GM18507 (cell line): ENCODE data around the gene SLC44A3.

Experiments
- DNase-seq: peaks from one replicate; pipeline ENCODE4 v3.0.0; 2011; ENCODE audit warnings: low read depth; ENCODE audit not compliant: insufficient read length; ENCODE audit errors: extremely low spot score
- FAIRE-seq: peaks from 2 replicates; lab custom pipeline; 2011; peaks lifted over from hg19 to GRCh38; lab: Jason Lieb, UNC

SLC44A3 gene

DNA sequence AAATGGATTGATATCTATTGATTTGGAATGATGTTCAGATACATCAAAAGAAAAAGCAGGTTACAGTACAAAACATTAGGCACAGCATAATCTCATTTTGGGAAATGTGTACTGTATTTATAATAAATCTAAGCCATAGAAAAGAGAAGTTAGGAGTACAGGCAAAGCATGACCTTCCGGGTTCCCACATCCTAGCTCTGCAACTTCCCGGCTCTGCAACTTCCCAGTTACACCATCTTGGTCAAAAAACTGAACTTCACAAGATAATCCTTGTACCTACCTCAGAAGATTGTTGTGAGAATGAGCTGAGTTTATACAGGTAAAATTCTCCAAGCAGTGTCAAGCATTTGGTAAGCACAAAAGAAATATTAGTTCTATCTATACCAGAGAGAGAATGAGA, 21.7 kb upstream of the SLC44A3 start:
- no peak for FAIRE-seq
- DNase-seq, result no peak

DNA sequence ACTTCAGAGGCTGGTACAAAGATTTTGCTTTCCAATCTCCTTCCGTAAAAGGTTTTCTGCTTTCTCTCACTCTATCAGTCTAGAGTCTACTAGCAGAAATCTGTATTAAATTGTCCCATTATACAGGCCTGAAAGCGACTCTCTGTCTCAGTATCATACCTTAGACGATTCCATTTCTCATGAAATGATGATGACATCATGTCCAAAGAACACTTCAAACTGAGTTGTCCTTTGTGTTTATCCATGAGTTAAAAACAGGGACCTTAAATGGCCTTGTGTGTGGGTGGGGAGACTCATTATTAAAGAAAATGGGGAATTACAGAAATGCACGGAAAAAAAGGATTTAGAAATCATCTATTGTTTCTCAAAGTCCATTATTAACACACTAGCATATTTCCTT, 21.0 kb upstream of the SLC44A3 start:
- no peak for FAIRE-seq
- DNase-seq, result no peak

DNA sequence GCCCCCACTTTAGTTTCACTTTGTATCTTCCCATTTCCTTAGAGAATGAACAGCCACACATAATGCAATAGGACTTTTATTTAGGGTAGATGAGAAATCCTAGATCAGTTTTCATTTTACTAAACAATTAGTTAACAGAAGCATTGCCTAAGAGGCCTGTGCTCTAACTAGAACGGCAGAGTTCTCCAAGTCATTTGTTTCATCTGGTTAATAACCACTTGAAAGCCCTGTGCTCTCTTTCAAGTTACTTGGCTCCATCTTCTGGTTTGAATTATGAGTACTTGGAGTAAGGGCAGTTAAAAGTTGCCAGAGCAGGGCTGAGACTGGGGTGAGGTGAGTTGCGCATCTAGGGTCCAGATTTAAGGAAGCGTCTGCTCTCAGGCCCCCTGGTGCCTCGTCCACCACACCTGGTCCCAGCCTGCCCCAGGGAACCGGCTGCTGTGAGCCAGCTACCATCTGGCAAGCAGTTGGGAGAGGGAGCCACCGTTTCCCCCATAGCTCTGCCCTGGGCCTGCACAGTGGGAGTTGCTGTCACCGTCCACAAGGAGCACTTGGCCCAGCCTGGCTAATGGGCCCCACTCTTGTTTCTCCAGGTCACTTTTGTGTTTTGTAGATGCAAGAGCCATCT, 18.1 kb upstream of the SLC44A3 start:
- no peak for DNase-seq
- FAIRE-seq, result no peak

DNA sequence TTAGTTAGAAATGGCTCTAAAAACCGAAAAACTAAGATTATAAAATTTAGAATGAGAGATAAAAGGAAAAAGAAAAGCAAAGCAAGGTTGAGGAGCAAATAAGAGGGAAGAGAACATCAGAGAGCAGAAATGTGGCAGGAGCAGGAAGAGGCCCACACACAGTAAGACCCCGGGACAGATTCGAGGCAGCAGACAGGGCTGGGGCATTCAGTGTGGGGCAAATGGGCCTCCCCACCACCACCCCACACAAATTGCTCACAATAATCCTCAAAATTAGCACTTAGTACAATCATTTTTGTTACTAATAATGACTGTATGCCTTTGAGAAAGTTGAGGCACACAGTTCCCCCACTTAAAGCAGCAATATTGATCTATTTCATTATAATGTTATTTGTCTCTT, 17.1 kb upstream of the SLC44A3 start:
- FAIRE-seq, result no peak
- DNase-seq, result no peak

DNA sequence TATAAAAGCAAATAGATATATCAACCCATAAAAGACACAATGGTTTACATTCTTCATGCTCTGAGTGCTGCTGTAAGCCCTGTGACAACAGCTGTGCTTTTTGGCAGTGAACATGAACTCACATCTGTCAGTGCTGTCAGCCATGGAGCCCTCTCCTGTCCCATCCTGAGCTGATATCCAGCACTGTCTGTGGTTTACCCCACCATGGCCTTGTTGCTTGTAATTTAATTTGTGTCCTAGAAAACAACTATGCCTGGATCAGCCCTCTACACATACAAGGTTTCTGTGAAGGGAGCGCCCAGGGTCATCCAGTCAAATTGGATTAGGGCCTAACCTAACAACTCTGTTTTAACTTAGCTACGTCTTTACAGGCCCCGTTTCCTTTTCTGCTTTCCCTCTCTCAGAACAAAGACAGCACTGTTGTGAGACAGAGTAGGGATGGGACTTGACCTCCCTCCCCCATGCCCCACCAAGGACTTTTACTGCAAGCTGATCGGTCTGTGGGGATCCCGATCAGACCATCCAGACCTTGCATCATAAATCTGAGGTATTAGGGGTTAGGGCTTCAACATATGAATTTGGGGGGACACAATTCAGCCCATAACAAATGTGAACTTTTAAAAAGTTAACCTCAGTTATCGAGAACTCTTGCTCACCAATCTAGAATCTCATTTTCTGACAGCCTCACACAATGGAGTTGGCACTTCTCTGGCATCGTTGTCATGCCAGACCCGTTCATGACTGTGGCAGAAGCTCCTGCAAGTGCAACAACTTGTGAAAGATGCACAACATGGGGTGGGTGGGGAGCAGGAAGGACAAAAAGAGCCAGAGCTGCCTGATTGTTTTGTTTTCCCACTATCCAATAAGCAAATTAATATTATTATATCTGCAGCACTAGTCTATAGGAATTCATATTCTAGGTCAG, 16.4 kb upstream of the SLC44A3 start:
- DNase-seq (no peak), FAIRE-seq (no peak)

DNA sequence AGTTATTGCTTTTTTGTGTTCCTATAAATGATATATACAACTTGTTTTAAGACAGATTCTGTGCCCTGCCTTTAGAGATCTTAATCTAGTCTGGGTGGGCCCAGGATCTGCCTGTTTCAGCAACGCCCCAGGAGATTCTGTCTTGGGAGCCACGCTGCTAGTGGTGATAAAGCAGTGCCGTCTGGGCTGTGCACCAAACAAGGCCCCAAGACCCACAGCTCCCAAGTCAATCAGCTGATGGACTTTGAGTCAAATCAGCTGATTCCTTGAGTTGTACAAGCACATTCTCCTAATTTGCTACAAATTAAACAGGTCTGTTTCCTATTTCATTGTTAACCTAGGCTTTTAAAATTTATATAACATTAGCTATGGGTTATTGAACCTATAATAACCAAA, 15.7 kb upstream of the SLC44A3 start:
- no peak for DNase-seq
- FAIRE-seq, result no peak

DNA sequence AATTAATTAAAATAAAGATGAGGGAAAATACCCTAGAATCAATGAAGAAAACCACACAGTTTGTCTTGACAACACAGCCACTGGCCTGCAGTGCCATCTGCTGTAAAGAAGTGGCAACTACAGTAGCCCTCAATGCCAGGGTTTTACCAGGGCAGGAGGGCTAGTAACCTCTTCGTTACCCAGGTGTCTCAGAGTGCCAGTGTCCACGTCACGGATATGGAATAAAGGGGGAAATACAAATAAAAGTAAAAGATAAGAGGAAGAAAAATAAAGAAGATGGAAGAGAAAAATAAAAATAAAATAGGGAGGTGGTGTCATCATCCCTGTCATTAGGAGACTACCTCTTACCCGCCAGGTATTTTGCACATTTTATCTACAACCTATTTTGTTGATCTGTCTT, 14.2 kb upstream of the SLC44A3 start:
- FAIRE-seq, result peak; percentile 82
- peak; percentile 20 for DNase-seq

DNA sequence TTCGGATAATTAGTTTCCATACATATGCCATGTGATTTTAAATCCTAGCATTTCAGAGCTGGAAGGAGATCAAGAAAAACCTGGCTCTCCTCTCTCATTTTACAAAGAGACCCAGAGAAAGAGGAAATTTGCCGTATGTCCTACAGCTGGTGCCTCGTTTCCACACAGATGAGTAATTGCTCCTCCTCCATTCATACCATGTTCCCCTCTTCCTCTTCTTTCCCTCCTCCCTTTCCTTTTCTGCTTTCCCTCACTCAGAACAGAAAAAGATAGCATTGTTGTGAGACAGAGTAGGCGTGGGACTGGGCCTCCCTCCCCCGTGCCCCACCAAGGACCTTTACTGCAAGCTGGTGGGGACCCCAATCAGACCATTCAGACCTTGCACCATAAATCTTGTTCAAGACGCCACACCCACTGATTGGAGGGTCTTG, 13.7 kb upstream of the SLC44A3 start:
- FAIRE-seq (no peak), DNase-seq (no peak)

DNA sequence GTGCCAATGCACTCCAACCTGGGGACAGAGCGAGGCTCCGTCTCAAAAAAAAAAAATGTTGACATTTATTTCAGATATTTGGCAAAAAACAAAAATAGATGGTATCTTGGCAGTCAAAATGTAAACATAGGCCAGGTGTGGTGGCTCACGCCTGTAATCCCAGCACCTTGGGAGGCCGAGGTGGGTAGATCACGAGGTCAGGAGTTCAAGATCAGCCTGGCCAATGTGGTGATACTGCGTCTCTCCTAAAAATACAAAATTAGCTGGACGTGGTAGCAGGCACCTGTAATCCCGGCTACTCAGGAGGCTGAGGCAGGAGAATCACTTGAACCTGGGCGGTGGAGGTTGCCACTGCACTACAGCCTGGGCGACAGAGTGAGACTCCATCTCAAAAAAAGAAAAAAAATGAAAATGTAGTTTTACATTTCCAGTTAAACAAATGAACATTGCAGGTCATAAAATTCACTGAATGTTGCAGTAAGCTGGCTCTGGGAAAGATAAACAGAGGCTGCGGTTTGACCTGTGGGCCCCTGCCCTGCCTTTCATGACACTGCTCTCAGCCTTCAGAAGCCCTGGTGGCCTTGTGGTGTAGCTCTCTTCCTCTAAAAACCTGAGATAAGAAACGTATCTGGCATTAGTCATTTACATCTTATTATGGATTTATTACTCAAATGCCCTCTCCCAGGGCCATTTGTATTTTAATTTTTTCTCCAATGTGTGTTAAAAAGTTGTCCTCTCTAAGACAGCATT, 12.2 kb upstream of the SLC44A3 start:
- DNase-seq (no peak), FAIRE-seq (no peak)

DNA sequence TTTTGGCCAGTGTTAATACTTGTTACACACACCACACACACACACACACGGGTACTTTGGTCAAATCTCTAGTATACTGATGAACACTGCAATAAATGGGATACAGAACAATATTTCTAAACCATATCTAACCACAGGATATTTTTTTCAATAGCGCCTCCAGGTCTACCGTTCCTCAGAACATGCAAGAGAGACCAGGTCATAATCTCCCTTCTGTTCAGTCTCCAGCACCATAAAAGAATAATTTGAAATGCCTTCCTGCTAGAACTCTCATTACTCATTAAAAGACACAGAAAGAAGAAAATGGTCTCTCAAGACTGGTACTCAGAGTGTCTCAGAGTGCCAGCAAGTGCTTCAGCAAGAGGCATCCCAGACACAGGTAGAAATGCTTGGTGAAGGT, 11.5 kb upstream of the SLC44A3 start:
- FAIRE-seq, result no peak
- DNase-seq, result no peak

DNA sequence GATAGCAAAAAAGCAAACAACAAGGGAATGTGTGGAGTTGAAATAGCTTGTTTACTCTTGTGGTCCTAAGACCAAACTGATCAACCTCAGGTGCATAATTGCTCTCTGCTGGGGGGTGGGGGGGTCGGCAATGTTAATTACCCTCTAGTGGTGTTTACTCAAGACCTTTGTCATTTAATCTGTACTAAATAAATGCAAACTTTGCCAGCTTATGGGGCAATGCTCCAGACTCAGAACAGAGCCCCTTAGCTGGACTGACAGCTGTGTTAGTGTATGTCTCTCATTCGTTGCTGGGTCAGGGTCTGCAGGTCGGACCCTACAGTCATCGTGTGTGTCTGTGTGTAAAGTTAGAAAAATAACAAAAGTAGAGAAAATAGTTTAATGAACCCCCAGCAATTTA, 7.2 kb upstream of the SLC44A3 start:
- no peak for DNase-seq
- no peak for FAIRE-seq

DNA sequence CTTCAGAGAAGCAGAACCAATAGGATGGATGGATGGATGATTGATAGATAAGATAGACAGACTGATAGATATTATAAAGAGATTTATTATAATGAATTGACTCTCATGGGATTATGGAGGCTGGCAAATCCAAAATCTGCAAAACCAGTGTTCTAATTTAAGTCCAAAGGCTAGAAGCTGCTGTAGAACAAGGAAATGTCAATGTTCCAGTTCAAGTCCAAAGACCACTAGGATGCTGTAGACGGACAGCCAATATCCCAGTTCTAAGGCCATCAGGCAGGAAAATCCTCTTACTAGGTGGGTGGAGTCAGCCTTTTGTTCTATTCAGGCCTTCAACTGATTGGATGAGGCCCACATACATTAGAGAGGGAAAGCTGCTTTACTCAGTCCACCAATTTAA, 4.1 kb upstream of the SLC44A3 start:
- DNase-seq (no peak), FAIRE-seq (no peak)

DNA sequence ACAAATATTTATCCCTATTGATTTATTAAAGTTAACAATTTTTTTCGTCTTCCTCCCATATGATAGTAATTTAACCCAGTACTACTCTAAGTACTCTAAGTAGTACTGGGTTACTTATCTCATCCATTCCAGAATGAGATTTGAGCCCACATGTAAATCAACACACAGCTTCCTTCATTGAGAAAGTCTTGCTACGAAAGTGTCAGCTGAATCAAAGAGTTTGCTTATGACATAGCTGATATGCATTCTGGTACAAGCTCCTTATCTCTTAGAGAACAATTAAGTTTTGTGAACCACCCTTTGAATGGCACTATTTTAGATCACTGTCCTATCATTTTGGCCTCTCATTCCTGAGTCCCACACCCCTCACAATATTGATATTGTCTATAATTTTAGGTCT, 2.4 kb upstream of the SLC44A3 start:
- FAIRE-seq (no peak), DNase-seq (no peak)

DNA sequence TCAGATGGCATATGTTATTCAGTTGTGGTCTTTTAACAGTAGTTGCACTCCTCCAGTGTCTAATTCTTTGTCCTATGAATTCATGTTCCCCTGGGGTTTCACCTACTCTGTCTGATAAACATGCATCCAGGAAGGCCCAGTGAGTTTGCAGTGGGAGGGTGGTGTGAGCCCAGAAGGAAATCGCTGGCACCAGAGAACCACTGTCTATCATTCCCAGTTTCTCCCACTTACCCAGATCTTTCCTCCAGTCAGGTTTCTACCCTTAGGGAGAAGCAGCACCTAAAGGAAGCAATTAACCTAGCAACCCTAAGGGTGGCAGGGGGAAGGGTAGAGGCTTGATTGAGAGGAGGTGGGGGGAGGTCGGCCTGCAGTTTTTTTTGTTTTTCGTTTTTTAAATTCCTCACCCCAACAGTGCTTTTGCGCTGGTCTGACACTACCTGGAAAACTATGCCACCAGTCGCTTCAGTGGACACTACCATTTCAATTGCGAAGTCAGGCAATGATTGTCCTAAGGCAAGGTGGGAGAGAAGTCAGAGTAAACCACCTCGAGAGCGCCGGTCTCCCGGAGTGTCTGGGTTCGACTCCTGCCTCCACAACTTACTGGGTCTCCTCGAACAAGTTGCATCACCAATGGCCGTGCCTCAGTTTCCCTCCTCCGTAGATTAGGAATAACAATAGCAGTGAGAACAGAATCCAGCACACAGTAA, 766 bp upstream of the SLC44A3 start:
- no peak for DNase-seq
- FAIRE-seq, result no peak

DNA sequence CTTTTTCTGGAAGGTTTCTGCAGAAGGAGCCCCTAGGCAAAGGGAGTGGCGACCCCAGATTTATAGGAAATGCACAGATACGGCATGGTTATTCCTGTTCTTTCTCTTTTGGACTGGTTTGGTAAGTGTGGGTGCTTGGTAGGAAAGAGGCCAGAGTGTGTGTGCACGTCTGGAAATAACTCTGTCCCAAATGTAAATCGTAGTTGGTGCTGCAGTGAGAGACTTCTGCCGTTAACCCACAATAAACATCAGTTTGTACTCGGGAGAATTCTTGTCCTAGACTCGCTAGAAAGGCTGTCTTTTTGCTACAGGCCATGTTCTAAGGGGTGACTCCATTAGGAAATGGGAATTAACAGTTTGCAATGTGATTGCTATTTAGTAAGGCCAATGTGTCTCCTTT, 779 bp downstream of the SLC44A3 start:
- no peak for FAIRE-seq
- no peak for DNase-seq

DNA sequence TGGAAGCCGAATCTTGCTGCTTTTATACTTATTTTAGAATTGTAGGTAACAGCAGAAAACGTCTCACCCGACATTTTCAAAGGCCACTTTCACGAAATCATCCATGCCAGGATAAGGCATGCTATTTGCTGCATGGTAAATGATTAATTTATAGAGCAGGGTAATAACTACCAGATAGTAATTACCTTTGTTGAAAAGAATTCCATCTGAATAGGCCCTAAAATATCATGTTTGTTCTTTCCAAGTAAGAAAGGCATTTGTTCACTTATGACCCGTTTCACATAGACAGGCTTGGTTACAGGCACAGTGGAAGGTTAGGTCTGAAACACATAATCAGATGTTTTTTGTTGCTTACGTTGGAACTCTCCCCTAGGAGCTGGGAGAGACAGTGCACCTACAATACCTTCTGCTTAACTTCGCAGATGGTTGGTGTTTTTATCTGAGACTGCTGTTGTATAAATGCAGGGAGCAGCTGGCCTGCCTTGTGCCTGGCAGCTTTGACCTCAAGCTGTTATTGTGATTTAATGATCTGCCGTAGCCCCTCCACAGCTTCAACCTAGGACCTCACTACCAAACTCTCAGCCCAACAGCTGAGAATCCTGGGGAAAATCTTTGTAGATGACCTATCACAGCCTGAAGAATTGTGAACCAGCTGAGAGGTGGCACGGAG, 1.6 kb downstream of the SLC44A3 start:
- DNase-seq (no peak), FAIRE-seq (no peak)

DNA sequence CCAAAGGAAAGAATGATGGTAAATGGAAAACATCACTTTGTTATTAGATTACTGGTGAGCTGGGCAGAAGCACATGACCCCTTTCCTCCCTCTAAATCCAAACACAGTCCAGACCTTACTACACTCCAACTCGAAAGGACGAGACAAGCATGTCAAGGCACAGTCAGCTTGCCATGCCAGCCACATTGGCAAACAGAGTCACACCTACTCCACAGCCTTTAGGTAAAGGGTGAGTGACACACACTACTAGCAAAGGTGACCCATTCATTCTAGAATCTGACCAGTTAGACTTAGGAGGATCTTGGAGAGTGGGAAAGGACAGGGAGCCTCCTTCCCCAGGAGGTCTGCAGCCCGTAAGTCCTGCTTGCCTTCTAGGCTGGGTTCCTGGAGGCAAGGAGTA, 3.0 kb downstream of the SLC44A3 start:
- FAIRE-seq, result no peak
- DNase-seq, result no peak

DNA sequence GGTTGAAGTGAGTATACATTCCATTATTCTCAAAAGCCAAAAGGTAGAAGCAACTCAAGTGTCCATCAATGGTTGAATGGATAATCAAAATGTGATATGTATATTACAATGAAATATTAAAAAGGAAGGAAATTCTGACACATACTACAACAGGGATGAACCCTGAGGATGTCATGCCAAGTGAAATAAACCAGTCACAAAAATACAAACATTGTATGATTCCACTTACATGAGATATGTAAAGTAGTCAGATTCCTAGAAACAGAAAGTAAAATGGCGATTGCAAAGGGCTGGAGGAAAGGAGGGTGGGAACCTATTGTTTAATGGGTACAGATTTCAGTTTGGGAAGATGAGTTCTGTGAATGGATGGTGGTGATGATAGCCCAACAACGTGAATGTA, 5.8 kb downstream of the SLC44A3 start:
- FAIRE-seq, result no peak
- DNase-seq, result no peak

DNA sequence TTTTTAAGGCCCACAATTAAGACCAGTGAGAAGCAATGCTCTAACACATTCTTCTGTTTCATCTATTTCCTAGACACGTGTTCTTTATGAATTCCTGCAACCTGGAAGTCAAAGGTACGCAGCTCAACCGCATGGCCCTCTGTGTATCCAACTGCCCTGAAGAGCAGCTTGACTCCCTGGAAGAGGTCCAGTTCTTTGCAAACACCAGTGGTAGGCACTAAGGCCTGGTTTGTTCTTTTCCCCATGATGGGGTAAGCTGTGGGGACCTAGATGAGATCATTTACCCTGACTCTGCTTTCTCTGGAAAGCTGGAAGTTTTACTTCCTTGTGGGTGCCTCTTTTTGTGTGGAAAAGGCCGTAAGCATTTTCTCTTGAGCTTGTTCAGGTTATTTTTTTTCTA, 7.3 kb downstream of the SLC44A3 start:
- no peak for FAIRE-seq
- no peak for DNase-seq
